ENCODE results near the gene OSBPL10. TPM values are rescaled to one million over a fixed set of nuclear protein-coding genes. Genes with fewer than 3 reads are reported as not detected.

OSBPL10 gene
- total and polyA plus RNA-seq, 2 of the 4 experiments (the other 2 are of a cell fraction) = 9.5 to 10.1 TPM

DNA sequence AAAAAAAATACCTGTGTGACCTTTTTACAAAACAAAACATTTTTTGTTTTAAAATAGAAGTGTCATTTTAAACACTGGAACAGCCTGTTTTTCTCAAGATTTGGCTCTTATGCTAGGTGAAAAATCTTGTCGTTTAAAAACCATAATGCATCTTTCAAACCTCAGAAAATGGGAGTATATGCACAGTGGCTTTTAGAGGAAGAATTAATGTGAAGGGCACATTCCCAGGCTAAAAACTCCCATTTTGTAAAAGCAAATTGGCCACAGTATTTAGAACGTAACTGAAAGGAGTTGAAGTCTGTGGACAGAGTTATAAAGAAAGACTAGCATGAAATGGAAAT, 190.0 kb downstream of the OSBPL10 start:
- dilution Hi-C loops (cut with HindIII; ENCODE audit: low sequenced_read_pairs, unreplicated experiment) (no loop called here), in situ Hi-C loops (cut with MboI; ENCODE audit: low sequenced_read_pairs) (no loop called here), intact Hi-C loops (cut with micrococcal nuclease) (no loop called here)
- no peak overlapping the region for H4K8ac ChIP-seq (ENCODE audit: low read depth in 2 of 2, low read length in 2 of 2)
- WGBS, 2 experiments (ENCODE audit: extremely low coverage in 2 of 2, insufficient read length in 1 of 2) = no CpG with 5 or more reads among the region's 2 CpGs
- CTCF ChIA-PET = no interaction called here
- no peaks in the 10 kb centered on the region for H3K9me1 ChIP-seq (ENCODE audit: insufficient read depth, low read length)
- ATAC-seq (ENCODE audit: low read depth) = no peak
- no peak overlapping the region for H2AFZ ChIP-seq (replicated peaks; ENCODE audit: low read length, poor library complexity)
- POLR2A ChIA-PET (ENCODE audit: unreplicated experiment) = no interaction called here
- H3K56ac ChIP-seq (ENCODE audit: extremely low read depth, insufficient read depth, low read length) = no peak overlapping the region
- no peak overlapping the region for H4K91ac ChIP-seq (ENCODE audit: insufficient read depth, low read depth, low read length)
- H4K5ac ChIP-seq (ENCODE audit: low read depth, low read length) = no peak overlapping the region
- H3K27ac ChIP-seq (ENCODE audit: insufficient read depth, low read length) = no peak overlapping the region
- H4K20me1 ChIP-seq (ENCODE audit: insufficient read depth, low read length) = no peaks in the 10 kb centered on the region
- no peak overlapping the region for H3K4me3 ChIP-seq (ENCODE audit: insufficient read depth, low read depth, low read length)
- no peak overlapping the region for H2AK9ac ChIP-seq (replicated peaks; ENCODE audit: low read depth, low read length, poor library complexity)
- H2BK5ac ChIP-seq (ENCODE audit: low read depth, low read length, poor library complexity, severe bottlenecking) = no peak overlapping the region
- H2BK15ac ChIP-seq (ENCODE audit: low read depth, low read length) = no peak overlapping the region
- DNase-seq = no peak
- no peaks in the 10 kb centered on the region for H3K27me3 ChIP-seq (ENCODE audit: control insufficient read depth, insufficient read depth, low read length)
- no peaks in the 10 kb centered on the region for H3K79me1 ChIP-seq (ENCODE audit: low read depth in 1 of 2, low read length in 2 of 2)
- no peak overlapping the region for H3K9ac ChIP-seq (ENCODE audit: low read depth, low read length)
- H3K14ac ChIP-seq (replicated peaks; ENCODE audit: low read depth, low read length) = no peak overlapping the region
- no peak overlapping the region for H3K18ac ChIP-seq (ENCODE audit: low read depth, low read length)
- H3K4ac ChIP-seq (ENCODE audit: low read depth, low read length) = no peak overlapping the region
- no peak overlapping the region for H2BK20ac ChIP-seq (ENCODE audit: low read depth, low read length)
- no TSS peak for BruUV-seq (replicated peaks)
- H3K23ac ChIP-seq (ENCODE audit: low read depth, low read length) = no peak overlapping the region
- H2AK5ac ChIP-seq (ENCODE audit: low read depth, low read length) = no peak overlapping the region
- no peak overlapping the region for H3K4me2 ChIP-seq (ENCODE audit: low read depth, low read length)
- no peak overlapping the region for H2BK120ac ChIP-seq (ENCODE audit: low read depth, low read length)
- no peaks in the 10 kb centered on the region for H3K9me3 ChIP-seq (ENCODE audit: control insufficient read depth, insufficient read depth, low read length)
- no peaks in the 10 kb centered on the region for H3K4me1 ChIP-seq (ENCODE audit: control insufficient read depth, insufficient read depth, low read length)
- H3K36me3 ChIP-seq (ENCODE audit: control insufficient read depth, insufficient read depth, low read length) = no peaks in the 10 kb centered on the region
- no peak for TF ChIP-seq POLR2A (IDR thresholded peaks at IDR 0.05; ENCODE audit: low read depth, low read length)
- TF ChIP-seq SMC3 (IDR thresholded peaks at IDR 0.05; ENCODE audit: low read depth, low read length) = no peak
- TF ChIP-seq CHD1 (IDR thresholded peaks at IDR 0.05; ENCODE audit: low read depth, low read length) = no peak
- TF ChIP-seq FOS (IDR thresholded peaks at IDR 0.05; ENCODE audit: low read depth, low read length) = no peak
